Activated CD8-positive, alpha-beta T cell treated with anti-CD3 and anti-CD28 coated beads, Interleukin-2, amount 10 ng/mL, durations not matched to agents 7 days and 5 days (primary cell): ENCODE data around the gene GAB3. TPM values are rescaled to one million over a fixed set of nuclear protein-coding genes. Genes with fewer than 3 reads are reported as not detected.

ENCODE experiments used
- ATAC-seq: fragments of 150-1000 bp; cut with Tn5 transposase; one replicate; pipeline ENCODE4 v1.10.0; 2021; ENCODE audit warnings: moderate library complexity
- CTCF ChIA-PET: fragments of 350-600 bp; sonication (Branson Sonifier 250); formaldehyde crosslinking; loops from one replicate; lab custom pipeline; 2021; ENCODE audit warnings: antibody characterized with exemption; lab: Charles Lee
- POLR2A ChIA-PET: fragments of 350-600 bp; sonication (Branson Sonifier 250); formaldehyde crosslinking; loops from one replicate; lab custom pipeline; 2021; ENCODE audit warnings: antibody characterized with exemption; lab: Charles Lee
- DNase-seq: peaks from one replicate; pipeline ENCODE4 v3.0.0-alpha.2; 2020
- H3K27ac Mint-ChIP-seq: one replicate; pipeline ENCODE4 v1.8.0; 2021; ENCODE audit warnings: mild to moderate bottlenecking, mixed read lengths
- H3K27me3 Mint-ChIP-seq: one replicate; pipeline ENCODE4 v1.8.0; 2021; ENCODE audit warnings: low read depth, mixed read lengths
- H3K36me3 Mint-ChIP-seq: one replicate; pipeline ENCODE4 v1.8.0; 2021; ENCODE audit warnings: low read depth, mixed read lengths
- H3K4me1 Mint-ChIP-seq: one replicate; pipeline ENCODE4 v1.8.0; 2021; ENCODE audit warnings: low read depth, mixed read lengths
- H3K4me3 Mint-ChIP-seq: one replicate; pipeline ENCODE4 v1.8.0; 2021; ENCODE audit warnings: mild to moderate bottlenecking, mixed read lengths
- H3K9me3 Mint-ChIP-seq: one replicate; pipeline ENCODE4 v1.8.0; 2022; ENCODE audit warnings: mixed read lengths; ENCODE audit not compliant: insufficient read depth
- total RNA-seq, 2 experiments: library from RNA; stranded (reverse); gene quantifications; one replicate each; pipeline ENCODE4 v1.2.3, GENCODE V29; 2021

Gene GAB3
- total RNA-seq, 2 experiments from 2014 or later = 9.9 to 10.3 TPM

GRCh38 chrX:154731881-154732280, 19.0 kb downstream of the GAB3 start:
- CTCF ChIA-PET = interaction anchor here (1.8 to 10.7 kb wide), 3 partner anchors 14 to 19 kb away, joined by 8 to 163 read pairs (median 35); partner anchors contain the start of gene GAB3
- Mint-ChIP-seq H3K4me3 (peak overlapping the region; percentile 40), H3K36me3 (peaks cover 41% of the 10 kb centered on the region), H3K4me1 (peaks cover 99% of the 10 kb centered on the region), H3K9me3 (no peaks in the 10 kb centered on the region), H3K27me3 (no peaks in the 10 kb centered on the region), H3K27ac (peak overlapping the region; percentile 96)
- ATAC-seq = no peak
- POLR2A ChIA-PET = interaction anchor here (0.8 to 1.3 kb wide), 5 partner anchors 12 to 30 kb away, joined by 3 to 6 read pairs (median 4); partner anchors contain the start of genes DKC1 and GAB3
- no peak for DNase-seq

DNA sequence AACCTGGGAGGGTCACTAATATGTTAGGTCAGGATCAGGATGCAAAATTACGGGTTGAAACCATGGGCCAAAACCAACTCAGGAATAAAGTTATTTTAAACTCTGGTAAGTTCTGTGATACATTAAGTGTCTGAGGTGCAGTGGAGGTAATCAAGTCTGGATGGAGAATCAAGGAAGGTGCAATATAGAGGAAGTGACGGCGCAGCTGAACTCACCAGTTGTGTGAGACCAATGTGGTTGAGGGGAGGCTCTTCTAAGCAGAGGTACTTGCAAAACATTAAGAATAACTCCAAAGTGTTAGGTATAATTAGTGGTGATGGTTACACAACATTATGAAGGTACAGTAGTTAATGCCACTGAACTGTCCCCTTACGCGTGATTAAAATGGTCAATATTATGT, 19.7 kb downstream of the GAB3 start:
- POLR2A ChIA-PET = interaction anchor here (1.3 kb wide), 1 partner anchor 12 kb away, joined by 4 read pairs; no protein-coding TSS in a partner anchor
- H3K27ac Mint-ChIP-seq = peak overlapping the region; percentile 96
- H3K36me3 Mint-ChIP-seq = peaks cover 43% of the 10 kb centered on the region
- peaks cover 99% of the 10 kb centered on the region for H3K4me1 Mint-ChIP-seq
- H3K9me3 Mint-ChIP-seq = no peaks in the 10 kb centered on the region
- DNase-seq (peak; percentile 45), ATAC-seq (no peak)
- peak overlapping the region; percentile 22 for H3K4me3 Mint-ChIP-seq
- CTCF ChIA-PET = interaction anchor here (0.9 to 10.7 kb wide), 4 partner anchors 11 to 18 kb away, joined by 3 to 163 read pairs (median 22); partner anchors contain the start of gene GAB3
- no peaks in the 10 kb centered on the region for H3K27me3 Mint-ChIP-seq

GRCh38 chrX:154730253-154730891, 20.5 kb downstream of the GAB3 start:
- Mint-ChIP-seq H3K36me3 (peaks cover 46% of the 10 kb centered on the region), H3K4me3 (no peak overlapping the region), H3K9me3 (no peaks in the 10 kb centered on the region), H3K27ac (peak overlapping the region; percentile 96), H3K4me1 (peaks cover 99% of the 10 kb centered on the region), H3K27me3 (no peaks in the 10 kb centered on the region)
- ATAC-seq (no peak), DNase-seq (no peak)
- ChIA-PET POLR2A (interaction anchor here (1.0 kb wide), 1 partner anchor 20 kb away, joined by 3 read pairs; no protein-coding TSS in a partner anchor), CTCF (interaction anchor here (0.9 to 10.7 kb wide), 4 partner anchors 12 to 19 kb away, joined by 3 to 163 read pairs (median 6); partner anchors contain the start of gene GAB3)

- Mint-ChIP-seq H3K4me1 (peaks cover 99% of the 10 kb centered on the region), H3K36me3 (peaks cover 46% of the 10 kb centered on the region), H3K4me3 (no peak overlapping the region), H3K27me3 (no peaks in the 10 kb centered on the region), H3K9me3 (no peaks in the 10 kb centered on the region), H3K27ac (peak overlapping the region; percentile 72)
- DNase-seq (no peak), ATAC-seq (no peak)
- ChIA-PET POLR2A (interaction anchor here (0.6 to 1.3 kb wide), 3 partner anchors 19 to 88 kb away, joined by 3 to 6 read pairs (median 3); no protein-coding TSS in a partner anchor), CTCF (interaction anchor here (0.9 to 10.7 kb wide), 5 partner anchors 10 to 20 kb away, joined by 3 to 163 read pairs (median 4); partner anchors contain the start of gene GAB3)
These were observed 21.4 kb downstream of the GAB3 start for GRCh38 chrX:154729439-154729838.

DNA sequence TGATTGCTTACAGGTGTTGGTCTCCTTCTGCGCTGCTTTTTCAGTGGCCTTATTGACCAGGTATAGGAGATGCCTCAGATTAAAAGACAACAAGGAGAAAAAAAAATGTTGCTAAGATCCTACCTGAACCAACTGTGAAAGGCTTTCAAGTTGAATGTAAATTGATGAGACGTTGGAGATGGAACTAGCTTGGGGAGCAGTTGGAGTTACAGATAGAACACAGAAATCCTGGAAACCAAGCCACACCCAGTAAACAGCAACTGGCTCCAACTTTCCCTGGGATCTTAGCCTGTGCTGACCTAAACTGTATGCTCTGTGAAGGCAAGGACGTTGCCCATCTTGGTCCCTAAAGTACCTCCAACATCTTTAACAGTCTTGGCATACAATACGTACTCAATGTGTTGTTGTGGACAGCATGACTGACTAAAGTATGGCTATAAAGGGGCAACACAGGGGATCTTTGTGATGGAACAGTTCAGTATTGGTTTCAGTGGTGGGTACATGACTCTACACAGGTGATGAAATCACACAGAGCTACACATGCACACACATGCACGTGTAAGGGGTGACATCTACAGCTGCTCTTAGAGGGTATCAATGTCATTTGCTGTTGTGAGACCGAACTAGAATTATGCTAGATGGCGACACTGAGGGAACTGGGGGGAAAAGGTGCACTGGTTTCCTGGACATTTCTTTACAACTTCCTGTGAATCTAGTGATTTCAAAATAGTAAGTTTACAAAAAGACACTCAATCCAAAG, 22.3 kb downstream of the GAB3 start:
- DNase-seq (no peak), ATAC-seq (no peak)
- no peak overlapping the region for H3K4me3 Mint-ChIP-seq
- peaks cover 98% of the 10 kb centered on the region for H3K4me1 Mint-ChIP-seq
- H3K27me3 Mint-ChIP-seq = no peaks in the 10 kb centered on the region
- H3K27ac Mint-ChIP-seq = peak overlapping the region; percentile 72
- ChIA-PET CTCF (interaction anchor here (0.8 to 10.7 kb wide), 5 partner anchors 9 to 21 kb away, joined by 3 to 163 read pairs (median 4); partner anchors contain the start of gene GAB3), POLR2A (interaction anchor here (1.3 kb wide), 1 partner anchor 20 kb away, joined by 6 read pairs; no protein-coding TSS in a partner anchor)
- H3K36me3 Mint-ChIP-seq = peaks cover 46% of the 10 kb centered on the region
- no peaks in the 10 kb centered on the region for H3K9me3 Mint-ChIP-seq

GRCh38 chrX:154727871-154728270, 23.0 kb downstream of the GAB3 start:
- no peak overlapping the region for H3K27ac Mint-ChIP-seq
- CTCF ChIA-PET = interaction anchor here (0.8 to 10.7 kb wide), 3 partner anchors 10 to 21 kb away, joined by 3 to 163 read pairs (median 3); partner anchors contain the start of gene GAB3

GRCh38 chrX:154727418-154727817, 23.5 kb downstream of the GAB3 start:
- CTCF ChIA-PET = interaction anchor here (1.1 to 10.7 kb wide), 2 partner anchors 9 to 22 kb away, joined by 3 to 163 read pairs; partner anchors contain the start of gene GAB3
- Mint-ChIP-seq H3K27me3 (no peaks in the 10 kb centered on the region), H3K27ac (no peak overlapping the region), H3K4me3 (no peak overlapping the region), H3K9me3 (no peaks in the 10 kb centered on the region), H3K36me3 (peaks cover 53% of the 10 kb centered on the region), H3K4me1 (peaks cover 93% of the 10 kb centered on the region)
- ATAC-seq (no peak), DNase-seq (no peak)
- POLR2A ChIA-PET = no interaction called here

More at GRCh38 chrX:154727871-154728270, 23.0 kb downstream of the GAB3 start:
- H3K4me3 Mint-ChIP-seq = no peak overlapping the region
- DNase-seq = no peak
- ATAC-seq = no peak
- POLR2A ChIA-PET = no interaction called here
- H3K4me1 Mint-ChIP-seq = peaks cover 98% of the 10 kb centered on the region
- H3K9me3 Mint-ChIP-seq = no peaks in the 10 kb centered on the region
- peaks cover 52% of the 10 kb centered on the region for H3K36me3 Mint-ChIP-seq
- H3K27me3 Mint-ChIP-seq = no peaks in the 10 kb centered on the region

GRCh38 chrX:154724993-154725756, 25.7 kb downstream of the GAB3 start:
- Mint-ChIP-seq H3K36me3 (peaks cover 51% of the 10 kb centered on the region), H3K27me3 (no peaks in the 10 kb centered on the region), H3K27ac (peak overlapping the region; percentile 87), H3K9me3 (no peaks in the 10 kb centered on the region), H3K4me3 (peak overlapping the region; percentile 24), H3K4me1 (peaks cover 85% of the 10 kb centered on the region)
- POLR2A ChIA-PET = interaction anchor here (0.7 to 1.3 kb wide), 3 partner anchors 10 to 37 kb away, joined by 3 to 5 read pairs (median 4); partner anchors contain the start of gene DKC1
- no peak for DNase-seq
- CTCF ChIA-PET = interaction anchor here (0.8 to 10.7 kb wide), 9 partner anchors 8 to 115 kb away, joined by 3 to 163 read pairs (median 5); partner anchors contain the start of genes DKC1 and GAB3
- ATAC-seq = peak; percentile 71

DNA sequence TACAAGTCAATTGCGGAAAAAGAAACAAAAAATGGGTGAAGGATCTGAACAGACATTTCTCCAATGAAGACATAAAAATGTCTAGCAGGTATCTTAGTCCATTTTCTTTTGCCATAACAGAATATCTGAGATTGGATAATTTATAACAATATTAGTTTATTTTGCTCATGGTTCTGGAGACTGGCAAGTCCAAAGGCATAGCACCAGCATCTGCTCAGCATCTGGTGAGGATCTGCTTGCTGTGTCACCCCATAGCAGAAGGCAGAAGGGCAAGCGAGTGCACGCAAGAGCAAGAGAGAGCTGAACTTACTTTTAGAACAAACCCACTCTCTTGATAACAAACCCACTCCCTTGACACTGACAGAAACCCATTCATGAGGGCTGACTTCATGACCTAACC, 29.7 kb downstream of the GAB3 start:
- Mint-ChIP-seq H3K4me3 (no peak overlapping the region), H3K4me1 (peaks cover 83% of the 10 kb centered on the region), H3K27ac (no peak overlapping the region), H3K36me3 (peaks cover 24% of the 10 kb centered on the region), H3K27me3 (no peaks in the 10 kb centered on the region), H3K9me3 (no peaks in the 10 kb centered on the region)
- ChIA-PET POLR2A (interaction anchor here (2.6 kb wide), 1 partner anchor 27 kb away, joined by 9 read pairs; no protein-coding TSS in a partner anchor), CTCF (interaction anchor here (6.3 kb wide), 1 partner anchor 28 kb away, joined by 104 read pairs; the partner anchor contains the start of gene GAB3)
- ATAC-seq = no peak
- no peak for DNase-seq

GRCh38 chrX:154720067-154720466, 30.8 kb downstream of the GAB3 start:
- no peak overlapping the region for H3K27ac Mint-ChIP-seq
- ATAC-seq = no peak
- CTCF ChIA-PET = interaction anchor here (0.9 to 6.3 kb wide), 4 partner anchors 9 to 43 kb away, joined by 5 to 104 read pairs (median 22); partner anchors contain the start of genes DKC1 and GAB3

More at GRCh38 chrX:154720067-154720466, 30.8 kb downstream of the GAB3 start:
- H3K36me3 Mint-ChIP-seq = peaks cover 19% of the 10 kb centered on the region
- POLR2A ChIA-PET = interaction anchor here (1.0 to 2.7 kb wide), 3 partner anchors 12 to 29 kb away, joined by 4 to 12 read pairs (median 9); no protein-coding TSS in a partner anchor
- H3K4me3 Mint-ChIP-seq = no peak overlapping the region
- H3K9me3 Mint-ChIP-seq = no peaks in the 10 kb centered on the region
- DNase-seq = no peak
- H3K27me3 Mint-ChIP-seq = no peaks in the 10 kb centered on the region
- H3K4me1 Mint-ChIP-seq = peaks cover 77% of the 10 kb centered on the region
